Gastroesophageal sphincter (tissue), 3 donors: Measurements from ENCODE around the gene HSD17B8.

Experiments
- POLR2A ChIP-seq, 2 donors: fragments of 450-650 bp; IDR thresholded peaks; one replicate each; pipeline ENCODE4 v1.6.1; 2017; ENCODE audit warnings: antibody characterized with exemption in 2 of 2, mild to moderate bottlenecking in 2 of 2, moderate library complexity in 1 of 2
- POLR2AphosphoS5 ChIP-seq: sonication (generic); formaldehyde crosslinking; IDR thresholded peaks from one replicate; pipeline ENCODE4 v1.6.1; 2017; ENCODE audit warnings: antibody characterized with exemption
- TF ChIP-seq, protein P1 (sequence below), 4 experiments: fragments of 200-600 bp in 2 of 4; fragments of 450-650 bp in 2 of 4; sonication (generic) in 1 of 4; IDR thresholded peaks; one replicate each; pipeline ENCODE4 v1.5.1; 2017 to 2019; ENCODE audit warnings: antibody characterized with exemption in 4 of 4, mild to moderate bottlenecking in 2 of 4, moderate library complexity in 2 of 4

DNA sequence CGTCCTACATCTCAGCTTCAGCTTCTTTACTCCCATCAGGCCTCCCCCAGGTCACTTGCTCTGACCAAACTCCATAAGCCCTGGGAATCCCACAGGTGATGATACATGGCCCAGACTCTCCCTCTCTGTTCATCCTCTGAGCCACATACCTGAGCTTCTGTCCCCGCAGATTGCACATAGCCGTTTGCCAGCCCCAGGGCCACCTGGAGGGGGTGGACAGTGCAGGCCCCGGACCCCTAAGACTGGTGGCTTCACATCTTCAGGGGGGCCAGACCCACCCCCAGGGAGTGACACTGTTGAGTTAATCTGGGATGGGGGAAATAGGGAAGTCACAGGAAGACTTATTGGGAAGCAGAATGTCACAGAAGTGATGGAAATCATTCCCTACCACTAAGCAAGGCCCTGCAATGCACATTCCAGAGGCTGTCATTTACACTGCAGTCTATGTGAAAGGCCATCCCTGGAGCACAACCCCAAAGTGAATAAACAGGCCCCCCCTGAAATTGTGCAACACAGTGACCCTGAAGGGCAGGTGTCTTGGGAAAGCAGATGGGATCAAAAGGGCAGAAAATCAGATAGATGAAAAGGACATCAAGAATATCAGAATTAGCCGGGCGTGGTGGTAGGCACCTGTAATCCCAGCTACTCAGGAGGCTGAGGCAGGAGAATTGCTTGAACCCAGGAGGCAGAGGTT, 6.1 kb upstream of the HSD17B8 start:
- TF ChIP-seq POLR2A (IDR thresholded peaks at IDR 0.05) (no peak), POLR2AphosphoS5 (no peak)
- TF ChIP-seq, protein P1, sequence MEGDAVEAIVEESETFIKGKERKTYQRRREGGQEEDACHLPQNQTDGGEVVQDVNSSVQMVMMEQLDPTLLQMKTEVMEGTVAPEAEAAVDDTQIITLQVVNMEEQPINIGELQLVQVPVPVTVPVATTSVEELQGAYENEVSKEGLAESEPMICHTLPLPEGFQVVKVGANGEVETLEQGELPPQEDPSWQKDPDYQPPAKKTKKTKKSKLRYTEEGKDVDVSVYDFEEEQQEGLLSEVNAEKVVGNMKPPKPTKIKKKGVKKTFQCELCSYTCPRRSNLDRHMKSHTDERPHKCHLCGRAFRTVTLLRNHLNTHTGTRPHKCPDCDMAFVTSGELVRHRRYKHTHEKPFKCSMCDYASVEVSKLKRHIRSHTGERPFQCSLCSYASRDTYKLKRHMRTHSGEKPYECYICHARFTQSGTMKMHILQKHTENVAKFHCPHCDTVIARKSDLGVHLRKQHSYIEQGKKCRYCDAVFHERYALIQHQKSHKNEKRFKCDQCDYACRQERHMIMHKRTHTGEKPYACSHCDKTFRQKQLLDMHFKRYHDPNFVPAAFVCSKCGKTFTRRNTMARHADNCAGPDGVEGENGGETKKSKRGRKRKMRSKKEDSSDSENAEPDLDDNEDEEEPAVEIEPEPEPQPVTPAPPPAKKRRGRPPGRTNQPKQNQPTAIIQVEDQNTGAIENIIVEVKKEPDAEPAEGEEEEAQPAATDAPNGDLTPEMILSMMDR (IDR thresholded peaks at IDR 0.05) = no peak
